Amygdala (tissue), 56 donors: ENCODE data around the gene NEGR1.

Experiments
- DNase-seq, 56 donors: peaks; one replicate each; lab custom pipeline; 2025; lab: John Stamatoyannopoulos, UW

NEGR1 gene

DNA sequence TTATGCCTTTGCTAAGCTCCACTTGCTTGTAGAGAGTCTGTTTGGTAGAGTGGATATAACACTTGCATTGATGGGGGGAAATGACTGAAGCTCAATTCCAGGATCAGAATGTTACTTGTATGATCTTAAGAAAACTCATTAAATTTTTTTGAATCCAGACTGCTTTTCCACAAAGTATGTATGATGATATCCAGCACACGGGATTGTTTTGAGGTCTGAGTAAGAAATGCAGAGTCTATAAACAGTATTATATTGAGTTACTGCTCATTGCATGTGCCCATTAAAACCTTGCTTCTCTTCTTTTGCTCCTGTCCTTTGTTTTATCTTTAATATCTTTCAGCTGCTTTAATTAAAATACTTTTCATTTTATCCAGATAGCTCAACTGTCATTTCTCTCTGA lies 631.1 kb downstream of the NEGR1 start:
- DNase-seq, result no peak

DNA sequence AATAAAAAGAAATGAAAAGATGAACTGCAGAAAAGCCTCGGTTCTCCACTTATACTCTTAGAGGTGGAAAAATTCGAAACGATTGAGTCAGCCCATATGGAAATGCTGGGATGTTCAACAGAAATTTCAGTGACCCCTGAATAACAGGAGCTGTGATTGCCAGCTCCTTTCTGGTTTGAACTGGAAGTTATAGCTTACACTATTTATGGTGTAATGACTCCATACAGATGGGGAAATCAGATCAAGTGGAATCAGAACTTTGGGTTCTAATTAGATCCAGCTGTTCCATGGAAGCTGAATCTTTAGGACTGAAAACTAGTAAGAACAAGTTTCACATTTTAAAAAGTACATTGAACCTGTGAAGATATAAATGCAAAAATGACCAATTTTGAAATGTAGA lies 632.2 kb downstream of the NEGR1 start:
- no peak for DNase-seq

DNA sequence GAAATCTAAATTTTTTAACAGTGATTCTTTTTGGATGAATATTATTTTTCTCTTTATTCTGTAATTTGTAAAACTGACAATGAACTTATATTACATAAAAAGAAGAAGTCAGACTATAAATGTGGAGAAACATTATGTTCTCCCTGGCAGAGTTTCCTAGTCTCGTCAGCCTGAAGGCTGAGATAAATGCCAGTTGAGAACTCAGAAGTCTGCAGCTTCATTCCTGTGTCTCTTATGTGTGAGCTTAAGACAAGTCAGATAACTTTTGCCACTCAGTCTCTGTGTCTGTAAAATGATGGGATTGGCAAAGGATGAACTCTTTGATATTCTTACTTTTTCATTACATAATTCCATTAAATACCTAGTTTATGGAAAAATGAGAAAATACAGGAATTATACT lies 632.7 kb downstream of the NEGR1 start:
- DNase-seq, result no peak

DNA sequence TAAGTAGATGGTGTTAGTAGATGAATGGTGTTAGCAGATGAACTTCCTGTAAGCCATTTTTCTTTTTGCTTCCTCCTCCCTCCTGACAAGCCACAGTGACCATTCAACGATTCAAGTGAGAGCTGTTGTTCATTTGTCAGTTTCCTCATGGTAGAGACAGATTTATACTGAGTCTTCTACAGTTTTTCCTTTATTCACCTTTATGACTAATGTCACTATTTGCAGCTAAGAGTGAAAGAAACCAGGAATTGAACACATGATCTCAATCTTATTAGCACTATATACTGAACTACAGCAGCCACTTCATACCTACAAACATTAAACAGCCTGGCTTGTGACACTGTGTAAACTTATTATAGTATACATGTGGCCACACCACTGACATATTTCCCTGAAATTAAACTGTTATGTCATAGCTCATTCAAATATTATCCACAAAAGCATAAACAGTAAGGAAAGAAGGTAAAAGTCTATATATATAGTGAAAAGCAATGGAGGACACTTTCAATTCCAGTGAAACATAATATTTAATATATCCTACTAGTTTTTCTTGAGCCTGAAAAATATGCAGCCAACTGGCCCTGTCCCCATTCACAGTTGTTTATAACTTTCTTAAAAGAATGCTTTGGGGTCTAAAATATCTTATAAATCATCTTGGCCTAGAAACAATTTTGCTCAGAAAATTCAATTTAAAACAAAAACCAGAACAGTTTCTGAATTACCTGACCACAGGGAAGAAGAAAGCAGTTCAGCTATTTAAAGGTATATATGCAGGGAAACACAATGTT lies 634.6 kb downstream of the NEGR1 start:
- no peak for DNase-seq

DNA sequence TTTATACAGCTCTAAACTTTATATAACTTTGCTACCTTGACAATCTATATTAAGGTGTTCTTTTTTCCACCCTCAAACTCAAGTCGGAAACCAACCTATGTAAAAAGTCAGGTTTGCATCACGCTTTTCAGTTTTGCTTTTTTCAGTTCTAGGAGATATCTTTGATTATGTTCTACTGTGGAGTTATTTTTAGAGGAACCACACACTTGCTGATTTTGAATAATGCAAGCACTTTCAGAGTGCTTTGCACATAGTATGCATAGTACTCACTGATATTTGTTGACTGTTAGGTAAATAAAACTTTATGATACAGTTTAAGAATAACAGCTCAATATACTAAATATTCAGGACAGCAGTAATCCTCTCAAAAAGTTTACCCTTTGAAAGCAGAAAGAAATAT lies 637.3 kb downstream of the NEGR1 start:
- DNase-seq, result no peak

DNA sequence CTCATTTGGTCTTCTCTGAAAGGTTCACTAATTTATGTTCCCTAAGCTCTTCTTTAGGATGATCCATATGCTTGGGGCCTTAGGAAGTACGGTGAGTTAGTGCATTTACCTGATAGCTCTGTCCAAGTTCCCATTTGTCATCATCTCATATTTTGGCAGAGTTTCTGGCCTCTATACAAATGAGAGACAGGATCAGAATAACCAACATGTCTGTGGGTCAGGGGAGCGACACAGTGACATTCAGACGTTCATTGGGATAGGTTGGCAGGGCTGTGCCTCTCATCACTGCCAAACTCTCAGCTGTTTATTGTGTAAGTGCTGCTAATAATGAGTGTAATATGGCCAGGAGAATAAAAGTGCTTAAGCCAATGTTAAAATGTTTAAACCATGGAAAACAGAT lies 640.4 kb downstream of the NEGR1 start:
- DNase-seq, result no peak

DNA sequence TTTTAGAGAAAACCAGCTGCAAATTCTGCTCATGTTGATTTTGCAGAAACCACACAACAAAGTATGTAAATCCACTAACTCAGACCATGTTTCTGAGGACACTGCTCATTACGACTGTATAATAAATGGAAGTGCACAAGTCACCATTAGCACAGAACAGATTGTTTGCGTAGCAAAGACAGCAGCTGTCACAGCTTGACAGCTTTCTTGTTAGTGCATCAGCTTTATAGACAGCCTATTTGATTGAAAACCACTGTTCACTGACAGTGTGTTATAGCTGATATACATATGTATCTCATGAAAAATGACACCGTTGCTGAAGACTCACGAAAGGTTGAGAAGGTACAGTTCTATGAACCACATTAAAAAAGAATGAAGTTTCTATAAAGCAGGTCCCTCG lies 641.3 kb downstream of the NEGR1 start:
- DNase-seq, result no peak

DNA sequence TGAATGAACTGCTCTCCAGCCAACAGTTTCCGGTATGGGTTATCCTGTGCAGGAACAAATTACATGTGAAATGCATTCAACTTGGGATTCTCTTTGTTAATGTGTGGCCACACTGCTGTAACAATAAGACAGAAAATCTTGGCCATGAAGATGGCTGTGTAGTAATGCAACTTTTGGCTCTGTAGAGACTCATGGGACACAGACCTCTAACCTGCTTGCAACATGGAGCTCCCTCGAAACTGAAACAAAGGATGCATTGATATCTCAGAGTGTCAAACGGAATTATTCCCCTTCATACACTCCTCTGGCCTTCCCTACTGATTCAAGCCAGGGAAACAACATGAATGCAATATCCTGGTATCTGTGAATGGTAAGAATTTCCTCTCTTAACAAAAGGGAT lies 642.2 kb downstream of the NEGR1 start:
- no peak for DNase-seq

DNA sequence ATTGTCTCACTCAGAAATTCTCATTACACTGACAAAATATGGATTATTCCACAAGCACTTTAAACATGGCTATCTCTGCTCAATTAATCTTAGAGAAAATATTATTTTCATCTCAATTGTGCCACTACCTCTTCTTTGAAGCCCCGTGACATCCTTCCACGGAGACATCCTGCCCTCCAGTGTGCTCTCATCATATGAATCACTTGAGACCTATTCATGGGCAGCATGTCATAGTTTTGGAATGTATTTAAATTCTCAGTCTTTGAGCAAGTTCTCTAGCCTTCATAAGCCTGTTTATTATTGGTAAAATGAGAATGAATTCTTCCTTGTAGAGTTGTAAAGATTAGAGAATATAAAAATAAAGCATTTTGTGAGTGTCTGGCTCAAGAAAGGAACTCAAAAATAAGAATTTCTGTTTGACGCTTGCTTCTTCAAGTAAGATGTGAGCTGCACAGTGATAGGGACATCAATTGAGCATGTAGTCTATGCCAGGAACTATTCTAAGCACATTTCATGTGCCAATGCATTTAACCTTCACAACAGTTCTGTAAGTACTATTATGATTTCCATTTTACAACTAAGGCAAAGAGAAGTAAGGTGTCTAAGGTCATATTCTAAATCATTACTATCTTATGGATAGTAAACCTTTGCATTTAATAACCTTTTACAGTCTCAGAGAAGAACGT lies 644.1 kb downstream of the NEGR1 start:
- DNase-seq, result no peak

DNA sequence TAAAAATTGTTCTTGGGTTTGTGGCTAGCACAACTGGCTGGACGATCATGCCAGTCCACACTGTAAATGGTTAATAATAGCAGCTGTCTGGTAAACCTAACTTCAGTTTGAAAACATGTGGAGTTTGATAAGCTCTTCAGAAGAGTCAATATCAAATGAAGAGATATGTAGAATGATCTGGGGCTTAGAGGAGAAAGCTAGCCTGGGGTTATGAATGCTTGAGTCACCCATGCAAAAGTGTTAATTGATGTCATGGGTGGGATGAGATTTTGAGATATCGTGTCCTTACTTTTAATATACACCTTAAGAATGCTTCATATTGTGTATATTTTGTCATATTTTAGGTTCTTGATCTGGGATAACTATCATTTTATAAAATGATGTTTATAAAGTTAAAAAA lies 646.8 kb downstream of the NEGR1 start:
- no peak for DNase-seq

DNA sequence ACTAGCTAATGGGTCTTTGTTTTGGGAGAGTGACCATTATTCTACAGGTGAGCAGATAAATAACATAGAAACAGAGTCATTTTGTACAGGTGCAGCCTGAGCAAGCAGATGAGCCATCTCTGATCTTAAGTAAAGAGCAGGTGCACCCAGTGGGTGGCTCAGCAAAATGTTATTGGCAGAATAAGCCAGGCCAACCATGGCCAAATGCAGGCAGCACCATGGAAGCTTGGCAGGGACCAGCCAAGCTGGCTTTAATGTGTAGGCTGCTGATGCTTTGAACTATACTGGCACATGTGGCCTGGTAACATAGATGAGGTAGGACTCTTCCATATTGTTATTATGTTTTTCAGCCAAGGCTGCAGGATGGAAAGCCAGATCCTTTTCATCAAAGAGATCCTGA lies 648.2 kb downstream of the NEGR1 start:
- no peak for DNase-seq

DNA sequence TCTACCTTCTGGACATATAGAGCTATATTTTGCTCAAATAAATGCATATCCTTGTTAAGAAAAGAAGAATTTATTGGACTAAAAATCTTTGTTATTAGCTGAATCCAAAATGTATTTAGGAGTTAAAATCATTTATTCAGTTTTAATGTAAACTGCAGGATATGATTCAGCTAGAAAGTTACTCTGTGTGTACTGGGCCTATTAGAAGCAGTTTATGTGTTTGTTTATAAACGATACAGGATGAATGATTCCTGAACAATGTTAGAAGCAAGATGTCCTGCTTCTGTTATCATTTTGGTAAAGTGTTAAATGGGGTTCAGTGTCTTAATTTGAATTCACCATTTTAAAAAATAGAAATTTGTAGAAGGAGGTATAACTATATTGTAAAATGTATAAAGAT lies 652.3 kb downstream of the NEGR1 start:
- DNase-seq, result no peak

DNA sequence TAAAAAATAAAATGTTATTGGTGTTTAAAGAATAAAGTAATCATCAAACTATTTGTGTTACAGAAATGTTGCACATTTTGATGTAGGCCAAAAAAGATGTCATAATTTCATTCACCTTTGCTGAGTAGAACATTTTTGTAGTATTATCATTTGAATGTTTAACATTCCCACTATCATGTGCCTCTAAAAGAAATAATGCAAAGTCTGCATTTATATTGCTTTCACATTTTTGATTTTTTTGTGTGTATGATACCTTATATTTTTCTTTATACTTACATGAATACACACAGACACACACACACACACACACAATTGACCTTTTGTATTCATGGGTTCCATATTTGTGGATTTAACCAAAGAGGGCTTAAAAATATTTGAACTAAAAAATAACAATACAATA lies 657.3 kb downstream of the NEGR1 start:
- DNase-seq, result no peak

DNA sequence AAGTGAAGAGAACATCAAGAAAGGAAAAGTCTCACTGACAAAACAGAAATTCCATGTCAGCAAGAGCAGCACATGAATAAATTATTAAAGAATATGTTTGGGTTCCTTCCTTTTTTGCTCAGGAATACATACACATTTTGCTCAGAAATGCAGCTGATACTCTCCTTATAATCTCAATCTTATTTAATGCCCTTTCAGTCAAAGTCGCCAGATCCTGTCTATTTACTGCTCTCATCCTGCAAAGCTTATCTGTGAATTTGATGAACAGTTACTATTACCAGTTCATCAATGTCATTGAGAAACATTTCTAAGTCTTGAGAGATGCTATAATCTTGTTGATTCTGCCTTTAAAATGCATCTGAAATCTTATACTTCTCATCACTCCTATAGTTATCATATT lies 658.5 kb downstream of the NEGR1 start:
- no peak for DNase-seq

DNA sequence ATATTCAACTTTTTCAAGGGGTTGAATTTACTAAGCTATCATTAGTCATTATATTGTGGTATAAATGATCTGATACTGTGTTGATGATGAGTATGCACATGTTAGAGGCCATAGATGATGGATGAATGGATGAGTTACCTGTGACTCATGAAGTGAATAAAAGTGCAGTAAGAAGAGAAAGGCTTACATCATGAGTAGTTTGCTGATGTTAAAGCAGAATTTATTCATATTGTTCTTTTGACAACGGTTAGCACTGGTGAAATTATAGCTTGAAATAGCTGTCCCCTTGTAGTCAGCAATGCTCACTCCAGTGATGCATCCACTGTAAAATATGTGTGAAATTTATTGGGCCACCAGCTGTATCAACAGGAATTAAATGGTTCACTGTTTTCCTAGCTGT lies 660.6 kb downstream of the NEGR1 start:
- no peak for DNase-seq

DNA sequence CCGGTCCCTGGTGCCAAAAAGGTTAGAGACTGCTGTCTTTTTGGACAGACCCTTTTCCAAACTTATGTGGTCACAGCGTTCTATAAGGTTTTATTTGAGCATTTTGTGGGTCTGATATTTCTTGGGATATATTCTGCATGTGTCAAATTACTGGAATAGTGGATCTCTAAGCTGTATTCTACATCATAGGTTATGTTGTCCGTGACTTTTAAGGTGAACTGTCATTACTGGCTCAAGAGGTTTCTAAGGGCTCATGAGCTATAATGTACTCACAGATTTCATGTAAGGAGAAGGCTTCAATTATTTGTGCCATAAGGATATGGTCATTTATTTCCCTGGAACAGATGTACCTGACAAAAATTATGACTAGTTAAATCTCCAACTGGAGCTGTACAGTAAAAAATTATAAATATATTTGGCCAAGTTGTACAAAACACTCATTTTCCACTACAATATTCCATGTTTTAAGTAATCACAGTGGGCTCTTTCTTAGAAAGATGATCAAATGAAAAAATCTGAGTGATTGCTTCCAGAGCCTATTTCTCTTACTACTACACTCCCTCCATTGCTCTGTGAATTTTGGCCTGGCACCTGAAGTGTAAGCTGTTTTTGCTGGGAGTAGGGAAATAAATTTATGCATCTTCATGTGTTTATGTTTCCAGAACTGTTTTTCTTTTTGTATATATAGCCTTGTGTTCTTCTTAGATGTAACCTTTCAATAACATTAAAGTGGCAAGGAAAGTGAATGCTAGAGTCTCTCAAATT lies 663.4 kb downstream of the NEGR1 start:
- no peak for DNase-seq

DNA sequence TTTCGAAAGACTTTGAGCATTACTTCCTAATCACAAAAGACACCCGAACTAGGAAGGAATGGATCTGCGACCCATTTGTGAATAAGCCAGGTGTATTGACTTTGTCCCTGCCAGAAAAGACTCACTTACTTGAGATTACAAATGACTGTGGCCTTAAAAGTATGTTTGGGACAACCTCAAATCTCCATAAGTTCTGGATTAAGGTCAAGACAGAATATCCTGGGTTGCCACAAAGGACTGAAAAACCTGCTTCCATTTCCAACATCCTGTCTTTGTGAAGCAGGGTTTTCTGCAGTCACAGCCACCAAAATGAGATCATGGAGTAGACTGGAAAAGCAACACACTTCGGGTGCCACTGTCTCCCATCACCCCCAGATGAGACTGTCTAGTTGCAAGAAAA lies 664.1 kb downstream of the NEGR1 start:
- DNase-seq, result no peak

DNA sequence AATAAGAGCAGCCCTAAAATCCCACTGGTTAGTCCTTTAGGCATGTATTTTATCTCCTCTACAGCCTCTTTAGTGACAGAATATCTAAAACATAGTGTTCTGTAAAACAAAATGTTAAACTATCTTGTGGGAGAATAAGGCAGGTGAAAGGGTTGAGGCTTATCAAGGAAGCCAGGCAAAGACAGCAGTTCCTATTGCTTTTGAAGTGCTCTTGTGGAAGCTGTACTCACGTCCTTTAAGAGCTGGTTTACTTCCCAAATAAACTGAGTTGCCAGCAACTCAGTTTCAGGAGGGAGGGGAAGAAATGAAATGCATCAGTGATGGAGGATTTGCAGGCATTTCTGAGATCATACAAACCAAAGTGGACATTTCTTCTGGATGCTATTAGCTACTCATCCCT lies 671.9 kb downstream of the NEGR1 start:
- no peak for DNase-seq

DNA sequence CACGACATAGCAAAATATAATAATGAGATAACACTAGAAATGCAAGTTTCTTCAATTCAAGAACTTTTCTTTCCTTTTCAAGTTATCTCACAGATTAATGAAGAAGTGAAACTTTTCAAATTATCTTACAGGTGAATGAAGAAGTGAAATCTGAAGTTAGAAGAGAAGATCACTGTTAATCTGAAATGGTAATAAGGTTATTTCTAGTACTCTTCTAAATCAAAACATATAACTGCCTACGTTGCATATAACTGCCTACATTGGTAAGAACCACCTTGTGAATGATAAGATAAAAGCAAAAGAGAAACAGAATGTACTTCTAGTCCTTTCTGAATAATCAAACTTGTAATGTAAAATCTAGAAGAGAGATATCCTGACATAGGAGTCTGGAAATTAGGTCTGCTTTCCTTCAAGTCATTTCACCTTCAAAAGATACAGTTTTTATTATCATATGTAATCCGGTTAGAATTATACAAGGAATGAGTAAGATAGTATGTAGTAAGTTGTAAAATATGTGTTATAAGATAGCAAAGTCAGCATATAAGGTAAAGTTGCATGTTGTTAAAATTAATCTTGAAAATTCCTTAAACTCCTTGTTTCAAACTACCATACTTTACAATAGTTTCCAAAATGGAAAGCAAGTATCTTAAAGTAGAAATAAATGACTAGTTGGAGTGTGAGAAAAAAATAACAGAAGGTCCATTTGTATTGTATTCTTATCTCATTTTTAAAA lies 679.1 kb downstream of the NEGR1 start:
- no peak for DNase-seq

DNA sequence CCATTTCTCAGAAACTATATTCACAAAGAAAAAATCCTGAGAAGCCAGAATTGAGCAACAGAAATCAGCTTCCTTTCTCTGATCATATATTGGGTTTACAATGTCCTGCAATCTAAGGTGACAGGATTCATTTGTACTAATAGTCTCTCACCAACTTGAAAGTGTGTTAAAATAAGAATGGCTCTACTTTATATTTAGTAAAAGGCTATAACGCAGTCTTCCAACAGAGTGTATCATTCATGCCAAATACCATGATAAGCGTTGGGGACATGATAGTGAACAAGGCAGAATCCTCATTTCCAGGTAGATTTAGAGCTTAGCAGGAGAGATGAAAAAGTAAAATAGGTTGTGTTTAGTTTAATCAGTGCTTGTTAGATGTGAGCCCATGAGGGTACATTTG lies 682.3 kb downstream of the NEGR1 start:
- no peak for DNase-seq

DNA sequence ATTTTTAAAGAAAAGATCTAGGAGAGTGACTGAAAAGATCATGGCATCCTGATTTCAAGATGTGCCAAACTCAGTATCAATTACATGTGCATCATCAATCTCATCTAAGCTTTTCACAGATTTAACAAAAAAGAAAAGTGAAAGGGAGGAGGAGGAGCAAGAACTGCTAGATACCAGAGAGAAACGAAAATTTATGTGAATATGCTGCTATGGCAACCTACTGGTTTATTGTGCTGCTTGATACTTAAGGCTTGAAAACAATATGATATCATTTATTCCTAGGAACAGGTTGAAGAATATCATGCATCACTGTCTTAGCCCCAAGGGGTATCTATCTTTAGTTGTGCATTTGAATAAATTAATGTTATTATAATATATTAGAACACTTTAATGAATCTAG lies 683.0 kb downstream of the NEGR1 start:
- no peak for DNase-seq
